22Rv1 (cell line): Measurements from ENCODE around the gene POC1B.

Experiments
- H3K27ac ChIP-seq: fragments of 450-650 bp; 2 replicates; pipeline ENCODE4 v1.5.1; 2017
- CTCF ChIP-seq: fragments of 450-650 bp; IDR thresholded peaks from 2 replicates; pipeline ENCODE4 v1.5.1; 2017; ENCODE audit warnings: mild to moderate bottlenecking
- ZFX ChIP-seq: fragments of 450-650 bp; IDR thresholded peaks from 2 replicates; pipeline ENCODE4 v1.6.1; 2017; ENCODE audit warnings: antibody characterized with exemption, borderline replicate concordance

The POC1B gene

DNA sequence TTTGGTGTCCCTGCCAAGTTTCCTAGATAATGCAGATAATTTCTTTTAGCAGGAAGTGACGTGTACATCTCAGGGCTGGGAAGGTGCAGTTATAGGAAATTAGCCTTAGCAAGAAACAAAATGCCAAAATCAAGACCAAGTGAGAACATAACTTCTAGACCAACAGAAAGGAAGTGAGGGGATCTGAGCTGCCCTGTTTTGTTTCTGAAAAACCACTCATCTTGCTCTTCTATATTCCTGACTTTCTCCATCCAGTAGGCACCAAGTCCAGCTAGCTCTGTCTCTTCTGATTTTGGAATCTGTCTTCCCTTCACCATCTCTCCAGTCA is 149.7 kb downstream of the POC1B start:
- no peak overlapping the region for H3K27ac ChIP-seq
- TF ChIP-seq CTCF (no peak), ZFX (no peak)

GRCh38 chr12:89373763-89374572 is 151.9 kb downstream of the POC1B start:
- H3K27ac ChIP-seq = no peak overlapping the region
- no peak for TF ChIP-seq ZFX
- no peak for TF ChIP-seq CTCF

- TF ChIP-seq ZFX (no peak), CTCF (no peak)
- H3K27ac ChIP-seq = no peak overlapping the region
Measured at GRCh38 chr12:89372584-89373370, 153.1 kb downstream of the POC1B start.

GRCh38 chr12:89370850-89371249 is 155.0 kb downstream of the POC1B start:
- no peak overlapping the region for H3K27ac ChIP-seq

DNA sequence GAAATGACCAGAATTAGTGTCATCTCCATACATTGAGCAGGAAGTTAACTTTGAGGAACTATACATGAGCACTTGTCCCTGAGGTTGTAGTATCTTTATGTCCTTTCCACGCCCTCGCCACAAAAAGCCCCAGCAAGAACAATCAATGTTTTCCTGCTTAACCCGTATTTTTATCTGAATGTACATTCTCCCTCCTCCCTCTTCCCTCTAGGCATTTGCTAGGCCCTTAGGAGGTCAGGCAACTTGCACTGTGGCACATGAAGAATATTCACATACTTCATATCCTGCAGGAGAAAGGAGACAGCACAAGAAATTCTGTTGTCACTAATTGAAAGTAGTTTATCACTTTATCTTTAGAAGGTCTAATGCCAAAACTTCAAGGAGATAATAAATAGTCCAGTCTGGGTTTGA is 155.4 kb downstream of the POC1B start:
- TF ChIP-seq ZFX (no peak), CTCF (no peak)
- no peak overlapping the region for H3K27ac ChIP-seq

More at GRCh38 chr12:89370850-89371249, 155.0 kb downstream of the POC1B start:
- no peak for TF ChIP-seq CTCF
- no peak for TF ChIP-seq ZFX
